H9 (cell line): ENCODE results near the gene SLC9A4. TPM values are rescaled to one million over a fixed set of nuclear protein-coding genes. Genes with fewer than 3 reads are reported as not detected.

Experiments used
- DNase-seq: peaks from one replicate; pipeline ENCODE4 v3.0.0-alpha.2; 2017
- H2AFZ ChIP-seq: one replicate; pipeline ENCODE4 v1.6.1; 2013; ENCODE audit warnings: mild to moderate bottlenecking, low read length, control low read depth, moderate library complexity
- H2AK5ac ChIP-seq: 2 replicates; pipeline ENCODE4 v1.6.1; 2013; ENCODE audit warnings: low read length, control low read depth, mixed read lengths; ENCODE audit not compliant: insufficient read length
- H2BK120ac ChIP-seq: one replicate; pipeline ENCODE4 v1.6.1; 2013; ENCODE audit warnings: low read depth, mild to moderate bottlenecking, low read length, control low read depth, inconsistent platforms; ENCODE audit not compliant: poor library complexity, severe bottlenecking
- H2BK12ac ChIP-seq: 2 replicates; pipeline ENCODE4 v1.6.1; 2013; ENCODE audit warnings: low read length, control low read depth, mixed read lengths, low read depth; ENCODE audit not compliant: insufficient read length
- H2BK15ac ChIP-seq: 2 replicates; pipeline ENCODE4 v1.6.1; 2013; ENCODE audit warnings: low read depth, low read length, control low read depth
- H2BK20ac ChIP-seq: one replicate; pipeline ENCODE4 v1.6.1; 2013; ENCODE audit warnings: low read depth, mild to moderate bottlenecking, low read length, control low read depth, inconsistent platforms; ENCODE audit not compliant: poor library complexity, severe bottlenecking
- H2BK5ac ChIP-seq: 2 replicates; pipeline ENCODE4 v1.6.1; 2013; ENCODE audit warnings: low read length, control low read depth, mixed read lengths; ENCODE audit not compliant: insufficient read length
- H3K14ac ChIP-seq: 2 replicates; pipeline ENCODE4 v1.6.1; 2013; ENCODE audit warnings: low read length, control low read depth; ENCODE audit not compliant: insufficient read depth
- H3K18ac ChIP-seq: 2 replicates; pipeline ENCODE4 v1.6.1; 2013; ENCODE audit warnings: low read depth, mild to moderate bottlenecking, mixed read lengths, low read length, control low read depth; ENCODE audit not compliant: insufficient read length
- H3K23ac ChIP-seq: 2 replicates; pipeline ENCODE4 v1.6.1; 2013; ENCODE audit warnings: low read length, control low read depth, mixed read lengths, low read depth; ENCODE audit not compliant: insufficient read length
- H3K23me2 ChIP-seq: 2 replicates; pipeline ENCODE4 v1.6.1; 2013; ENCODE audit warnings: low read depth, mild to moderate bottlenecking, mixed read lengths, low read length, control low read depth; ENCODE audit not compliant: insufficient read length, poor library complexity, severe bottlenecking
- H3K27ac ChIP-seq: 2 replicates; pipeline ENCODE4 v1.5.1; 2013; ENCODE audit warnings: low read length, control low read depth, mixed read lengths, low read depth; ENCODE audit not compliant: insufficient read length
- H3K27me3 ChIP-seq: 2 replicates; pipeline ENCODE4 v1.6.1; 2013; ENCODE audit warnings: low read length, control low read depth, inconsistent platforms; ENCODE audit not compliant: insufficient read depth
- H3K4ac ChIP-seq: 2 replicates; pipeline ENCODE4 v1.6.1; 2013; ENCODE audit warnings: low read depth, mild to moderate bottlenecking, control low read depth, inconsistent platforms, low read length, moderate library complexity
- H3K4me1 ChIP-seq: 2 replicates; pipeline ENCODE4 v1.6.1; 2013; ENCODE audit warnings: low read length, control low read depth, inconsistent platforms; ENCODE audit not compliant: insufficient read depth
- H3K4me2 ChIP-seq: 2 replicates; pipeline ENCODE4 v1.6.1; 2013; ENCODE audit warnings: low read length, control low read depth, mixed read lengths; ENCODE audit not compliant: insufficient read length, insufficient read depth
- H3K56ac ChIP-seq: 2 replicates; pipeline ENCODE4 v1.6.1; 2013; ENCODE audit warnings: low read depth, mild to moderate bottlenecking, mixed read lengths, low read length, control low read depth; ENCODE audit not compliant: insufficient read length
- H3K79me1 ChIP-seq: 2 replicates; pipeline ENCODE4 v1.6.1; 2013; ENCODE audit warnings: low read depth, mild to moderate bottlenecking, moderate library complexity, low read length, control low read depth, inconsistent platforms; ENCODE audit not compliant: insufficient read depth, poor library complexity, severe bottlenecking
- H3K79me2 ChIP-seq: 2 replicates; pipeline ENCODE4 v1.6.1; 2013; ENCODE audit warnings: low read length, control low read depth, inconsistent platforms; ENCODE audit not compliant: insufficient read depth
- H3K9ac ChIP-seq: 2 replicates; pipeline ENCODE4 v1.6.1; 2013; ENCODE audit warnings: low read length, control low read depth, mixed read lengths; ENCODE audit not compliant: insufficient read length; ENCODE audit errors: extremely low read depth
- H3K9me3 ChIP-seq: one replicate; pipeline ENCODE4 v1.6.1; 2013; ENCODE audit warnings: low read depth, low read length, inconsistent platforms; ENCODE audit not compliant: control insufficient read depth
- H3T11ph ChIP-seq: one replicate; pipeline ENCODE4 v1.6.1; 2013; ENCODE audit warnings: mild to moderate bottlenecking, low read length, control low read depth, inconsistent platforms
- H4K20me1 ChIP-seq: one replicate; pipeline ENCODE4 v1.6.1; 2013; ENCODE audit not compliant: control insufficient read depth, insufficient read length, insufficient read depth
- H4K5ac ChIP-seq: 2 replicates; pipeline ENCODE4 v1.6.1; 2013; ENCODE audit warnings: low read depth, mild to moderate bottlenecking, mixed read lengths, low read length, control low read depth; ENCODE audit not compliant: insufficient read length
- H4K8ac ChIP-seq: replicated peaks from 2 replicates; pipeline ENCODE4 v1.6.1; 2013; ENCODE audit warnings: low read length, control low read depth, mixed read lengths, low read depth; ENCODE audit not compliant: insufficient read length
- H4K91ac ChIP-seq: 2 replicates; pipeline ENCODE4 v1.6.1; 2013; ENCODE audit warnings: low read depth, mild to moderate bottlenecking, moderate library complexity, mixed read lengths, low read length, control low read depth; ENCODE audit not compliant: insufficient read length
- H3K27ac Mint-ChIP-seq, 3 experiments: 2 replicates in 2 of 3; 3 replicates in 1 of 3; pipeline ENCODE4 v1.8.0; 2020 to 2021; ENCODE audit warnings: mixed read lengths in 3 of 3, mild to moderate bottlenecking in 1 of 3, moderate library complexity in 1 of 3
- H3K27me3 Mint-ChIP-seq: 2 replicates; pipeline ENCODE4 v1.8.0; 2021; ENCODE audit warnings: low read depth, mild to moderate bottlenecking, moderate library complexity, mixed read lengths
- H3K36me3 Mint-ChIP-seq, 3 experiments: 2 replicates in 2 of 3; 3 replicates in 1 of 3; pipeline ENCODE4 v1.8.0; 2020 to 2021; ENCODE audit warnings: low read depth in 3 of 3, mixed read lengths in 3 of 3; ENCODE audit not compliant: insufficient read depth in 1 of 3
- H3K4me1 Mint-ChIP-seq, 2 experiments: 2 replicates each; pipeline ENCODE4 v1.8.0; 2020; ENCODE audit warnings: mixed read lengths in 2 of 2
- H3K4me3 Mint-ChIP-seq, 2 experiments: 2 replicates in 1 of 2; 3 replicates in 1 of 2; pipeline ENCODE4 v1.8.0; 2020 to 2021; ENCODE audit warnings: mild to moderate bottlenecking in 2 of 2, mixed read lengths in 2 of 2, moderate library complexity in 1 of 2
- H3K9me3 Mint-ChIP-seq, 2 experiments: 2 replicates in 1 of 2; 3 replicates in 1 of 2; pipeline ENCODE4 v1.8.0; 2020; ENCODE audit warnings: mild to moderate bottlenecking in 2 of 2, mixed read lengths in 2 of 2, moderate library complexity in 1 of 2
- CTCF ChIP-seq: fragments of 200-600 bp; sonication (generic); conservative IDR thresholded peaks from 3 replicates; pipeline ENCODE4 v1.8.0; 2021; ENCODE audit warnings: antibody characterized with exemption, mild to moderate bottlenecking
- WGBS: extraction: QIAGEN DNeasy Blood & Tissue Kit; methylation state at CpG from one replicate; pipeline ENCODE4 v1.1.7; 2013; ENCODE audit warnings: missing lambda C conversion rate, low lambda C conversion rate, mixed read lengths; ENCODE audit not compliant: insufficient read length; ENCODE audit errors: extremely low coverage; 5-methylcytosine and 5-hydroxymethylcytosine counted together
- total RNA-seq: library from RNA; stranded (reverse); gene quantifications from 2 replicates; pipeline ENCODE4 v1.2.1, GENCODE V29; 2021

SLC9A4 gene
- total RNA-seq, 1 experiment from 2014 or later: not detected

DNA sequence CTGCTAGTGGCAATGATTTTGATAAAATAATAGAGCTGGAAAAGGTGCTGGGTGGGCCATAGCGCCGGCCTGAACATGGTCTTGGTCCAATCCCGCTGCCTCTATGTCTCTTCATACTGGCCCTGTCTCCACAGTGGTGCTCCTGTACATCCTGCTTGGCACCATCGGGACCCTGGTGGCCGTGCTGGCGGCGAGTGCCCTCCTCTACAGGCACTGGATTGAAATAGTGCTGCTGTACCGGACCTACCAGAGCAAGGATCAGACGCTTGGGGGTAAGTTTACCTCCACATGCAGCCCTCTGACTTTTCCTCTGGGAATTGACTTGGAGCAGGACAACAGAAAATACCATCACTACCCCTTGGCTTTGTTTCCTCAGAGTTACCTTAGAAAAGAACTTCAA, 26.1 kb upstream of the SLC9A4 start:
- Histone ChIP-seq H2AK5ac (no peak overlapping the region), H3K56ac (no peak overlapping the region), H3K4me1 (no peaks in the 10 kb centered on the region), H4K91ac (no peak overlapping the region), H3K4ac (no peak overlapping the region), H3K23ac (no peak overlapping the region), H2BK120ac (no peak overlapping the region), H3K79me2 (no peaks in the 10 kb centered on the region), H2BK12ac (no peak overlapping the region), H3K9ac (no peak overlapping the region), H3K23me2 (no peaks in the 10 kb centered on the region), H3T11ph (no peak overlapping the region), H3K27ac (no peak overlapping the region), H4K20me1 (no peaks in the 10 kb centered on the region), H4K8ac (no peak overlapping the region), H2BK5ac (no peak overlapping the region), H4K5ac (no peak overlapping the region), H2BK15ac (no peak overlapping the region), H3K79me1 (no peaks in the 10 kb centered on the region), H3K9me3 (no peaks in the 10 kb centered on the region), H2BK20ac (no peak overlapping the region), H3K14ac (0 out of 2 replicates have a peak overlapping the region, but pooled peaks have one; percentile 50), H3K4me2 (no peak overlapping the region), H3K27me3 (no peaks in the 10 kb centered on the region), H2AFZ (no peak overlapping the region), H3K18ac (no peak overlapping the region)
- Mint-ChIP-seq H3K27me3 (peaks cover 2% of the 10 kb centered on the region; the same call in 1 of the 2 replicates), H3K9me3 (no peaks in the 10 kb centered on the region), H3K4me1 (no peaks in the 10 kb centered on the region; a peak in 1 of 4 replicates), H3K27ac (no peak overlapping the region), H3K36me3 (no peaks in the 10 kb centered on the region), H3K4me3 (no peak overlapping the region)
- DNase-seq: no peak
- TF ChIP-seq CTCF: no peak
- WGBS: no CpG with 5 or more reads among the region's 9 CpGs
